GM12878 (cell line): ENCODE data around the gene NEK1. TPM values are rescaled to one million over a fixed set of nuclear protein-coding genes. Genes with fewer than 3 reads are reported as not detected.

Experiments used
- ATAC-seq: fragments of 200-7000 bp; cut with Tn5 transposase; 3 replicates; pipeline ENCODE4 v1.9.1; 2020; ENCODE audit warnings: mild to moderate bottlenecking, moderate library complexity
- BruUV-seq: library from RNA; stranded (reverse); fragments of 400-500 nt; replicated peaks from 2 replicates; lab custom pipeline; 2021; lab: Mats Ljungman, UMichigan
- CTCF ChIA-PET: fragments of 300-600 bp; sonication (Branson Sonifier 250); formaldehyde crosslinking; extraction: SDS; loops from one replicate; lab custom pipeline; 2021; ENCODE audit warnings: inconsistent platforms; lab: Yijun Ruan, JAX
- POLR2A ChIA-PET: fragments of 350-600 bp; formaldehyde crosslinking; extraction: SDS; loops from one replicate; lab custom pipeline; 2021; ENCODE audit warnings: inconsistent platforms; lab: Charles Lee
- RAD21 ChIA-PET: fragments of 300-600 bp; sonication (Branson Sonifier 250); formaldehyde crosslinking; loops from one replicate; lab custom pipeline; 2023; ENCODE audit warnings: antibody characterized with exemption; ENCODE audit not compliant: unreplicated experiment; lab: Charles Lee
- SMC1A ChIA-PET: fragments of 300-600 bp; sonication (Branson Sonifier 250); formaldehyde crosslinking; loops from one replicate; lab custom pipeline; 2023; ENCODE audit not compliant: unreplicated experiment, uncharacterized antibody; lab: Charles Lee
- DNase-seq: peaks from one replicate; pipeline ENCODE4 v3.0.0-alpha.2; 2011; ENCODE audit warnings: low read depth, low spot score
- FAIRE-seq: peaks from 3 replicates; lab custom pipeline; 2011; peaks lifted over from hg19 to GRCh38; lab: Jason Lieb, UNC
- H2AFZ ChIP-seq: 2 replicates; pipeline ENCODE4 v1.6.0; 2011; ENCODE audit warnings: low read depth, low read length, control low read depth; ENCODE audit not compliant: control insufficient read depth
- H3K27ac ChIP-seq: 2 replicates; pipeline ENCODE4 v1.5.1; 2011; ENCODE audit warnings: control low read depth; ENCODE audit not compliant: control insufficient read depth, insufficient read depth
- H3K27me3 ChIP-seq, 2 experiments: replicated peaks in 1 of 2; 2 replicates each; pipeline versions ENCODE4 v1.6.0 to v1.6.1; 2011; ENCODE audit warnings: low read length in 1 of 2; ENCODE audit not compliant: control insufficient read depth in 2 of 2, insufficient read depth in 2 of 2
- H3K36me3 ChIP-seq, 2 experiments: 2 replicates each; pipeline ENCODE4 v1.5.1; 2011; ENCODE audit warnings: low read length in 1 of 2; ENCODE audit not compliant: control insufficient read depth in 2 of 2, insufficient read depth in 2 of 2
- H3K4me1 ChIP-seq: 2 replicates; pipeline ENCODE4 v1.6.1; 2011; ENCODE audit warnings: mild to moderate bottlenecking, low read length, moderate library complexity, mixed read lengths; ENCODE audit not compliant: control insufficient read depth, insufficient read depth
- H3K4me2 ChIP-seq: 2 replicates; pipeline ENCODE4 v1.6.0; 2011; ENCODE audit warnings: control low read depth; ENCODE audit not compliant: control insufficient read depth, insufficient read depth
- H3K4me3 ChIP-seq: fragments of 200-600 bp; sonication (generic); 2 replicates; pipeline ENCODE4 v1.5.1; 2016
- H3K79me2 ChIP-seq: 2 replicates; pipeline ENCODE4 v1.6.0; 2011; ENCODE audit warnings: low read length; ENCODE audit not compliant: control insufficient read depth, insufficient read depth
- H3K9ac ChIP-seq: 2 replicates; pipeline ENCODE4 v1.8.0; 2011; ENCODE audit warnings: low read length, control low read depth, mixed read lengths; ENCODE audit not compliant: control insufficient read depth, insufficient read depth
- H3K9me3 ChIP-seq: replicated peaks from 3 replicates; pipeline ENCODE4 v1.5.1; 2011; ENCODE audit warnings: mild to moderate bottlenecking, low read length; ENCODE audit not compliant: control insufficient read depth, insufficient read depth
- H4K20me1 ChIP-seq: 2 replicates; pipeline ENCODE4 v1.6.0; 2011; ENCODE audit not compliant: control insufficient read depth, insufficient read depth
- CREB1 ChIP-seq: IDR thresholded peaks from 2 replicates; pipeline ENCODE4 v1.6.1; 2012; ENCODE audit warnings: low read depth, mild to moderate bottlenecking, inconsistent platforms
- HDAC6 ChIP-seq: fragments of 200-600 bp; sonication (generic); IDR thresholded peaks from one replicate; pipeline ENCODE4 v1.8.0; 2017; ENCODE audit warnings: antibody characterized with exemption; ENCODE audit not compliant: unreplicated experiment
- IKZF2 ChIP-seq, 2 experiments: fragments of 450-650 bp; IDR thresholded peaks; 2 replicates each; pipeline ENCODE4 v1.6.1; 2017; ENCODE audit warnings: mild to moderate bottlenecking in 2 of 2, moderate library complexity in 2 of 2
- MAX ChIP-seq: IDR thresholded peaks from 2 replicates; pipeline ENCODE4 v1.6.1; 2012; ENCODE audit warnings: low read depth, low read length, improper control_type of control experiment
- MEF2B ChIP-seq: fragments of 450-650 bp; IDR thresholded peaks from 2 replicates; pipeline ENCODE4 v1.6.1; 2018; ENCODE audit warnings: mild to moderate bottlenecking, moderate library complexity; ENCODE audit not compliant: partially characterized antibody, poor library complexity, severe bottlenecking
- MTA3 ChIP-seq: IDR thresholded peaks from 2 replicates; pipeline ENCODE4 v1.6.1; 2012; ENCODE audit warnings: low read length, inconsistent platforms, borderline replicate concordance
- PAX5 ChIP-seq: IDR thresholded peaks from 2 replicates; pipeline ENCODE4 v1.6.1; 2011; ENCODE audit warnings: low read depth, low read length, borderline replicate concordance
- POLR2A ChIP-seq: IDR thresholded peaks from 2 replicates; pipeline ENCODE4 v1.6.1; 2011; ENCODE audit warnings: low read depth, mild to moderate bottlenecking, low read length
- POLR2AphosphoS5 ChIP-seq: IDR thresholded peaks from 2 replicates; pipeline ENCODE4 v1.6.1; 2011; ENCODE audit warnings: mild to moderate bottlenecking, low read length, inconsistent platforms
- PRDM15 ChIP-seq: fragments of 450-650 bp; formaldehyde crosslinking; IDR thresholded peaks from 2 replicates; pipeline ENCODE4 v1.4.0; 2020; ENCODE audit warnings: mild to moderate bottlenecking, moderate library complexity
- SMAD1 ChIP-seq: fragments of 450-650 bp; IDR thresholded peaks from 2 replicates; pipeline ENCODE4 v1.6.1; 2018; ENCODE audit warnings: mild to moderate bottlenecking, low read depth; ENCODE audit not compliant: partially characterized antibody
- SMARCA5 ChIP-seq: fragments of 450-650 bp; IDR thresholded peaks from 2 replicates; pipeline ENCODE4 v1.6.1; 2017; ENCODE audit warnings: mild to moderate bottlenecking
- TARDBP ChIP-seq: IDR thresholded peaks from 2 replicates; pipeline ENCODE4 v1.6.1; 2016; ENCODE audit warnings: borderline replicate concordance
- ZNF687 ChIP-seq: fragments of 450-650 bp; IDR thresholded peaks from 2 replicates; pipeline ENCODE4 v1.6.1; 2017; ENCODE audit warnings: mild to moderate bottlenecking, moderate library complexity
- WGBS: methylation state at CpG from one replicate; pipeline ENCODE4 v1.1.6; 2016; ENCODE audit warnings: low lambda C conversion rate; ENCODE audit not compliant: insufficient replicate concordance, insufficient coverage; ENCODE audit errors: missing lambda C conversion rate; 5-methylcytosine and 5-hydroxymethylcytosine counted together
- in situ Hi-C: fragments of 300-500 bp; cut with MboI; formaldehyde crosslinking; loops from 9 replicates; pipeline ENCODE4 v1.14.3; 2018; ENCODE audit warnings: mixed read lengths
- intact Hi-C: fragments of 100-400 bp; cut with micrococcal nuclease; formaldehyde crosslinking; loops from one replicate; pipeline ENCODE4 v1.14.2; 2022; ENCODE audit not compliant: unreplicated experiment
- polyA plus RNA-seq, 11 experiments: library from polyadenylated mRNA; depleted of rRNA in 4 of 11; unstranded in 6 of 11; stranded (reverse) in 5 of 11; fragments of >200 nt; fragmentation: Nextera tagmentation in 4 of 11; fragmentation: Illumina TruSeq in 1 of 11; extraction: Ambion mirVana in 4 of 11; extraction: Trizol in 1 of 11; gene quantifications; 1 replicate in 1 of 11; 2 replicates in 10 of 11; pipeline versions ENCODE4 v1.2.1 to v1.2.3, GENCODE V29; 2011 to 2016; ENCODE audit warnings: inconsistent platforms in 2 of 11, missing spikeins in 2 of 11, low read depth in 1 of 11
- total RNA-seq, 4 experiments: library from RNA; depleted of rRNA in 3 of 4; stranded (reverse); fragments of >200 nt in 3 of 4; fragmentation: Illumina TruSeq in 1 of 4; extraction: Trizol in 1 of 4; gene quantifications; 2 replicates each; pipeline versions ENCODE4 v1.2.1 to v1.2.3, GENCODE V29; 2013 to 2021

The NEK1 gene
- total and polyA plus RNA-seq, 10 of the 15 experiments (the other 5 are each of a cell fraction or from before 2014, with no cell fraction given): 4.9 to 16.1 (median 7.5) TPM

- FAIRE-seq (no peak), DNase-seq (no peak), ATAC-seq (peak; percentile 22; the same call in 2 of the 3 replicates)
- H3K36me3 ChIP-seq: no peaks in the 10 kb centered on the region
- RAD21 ChIA-PET: interaction anchor here (1.4 to 4.9 kb wide), 4 partner anchors 9 to 80 kb away, joined by 3 to 32 read pairs (median 7); no protein-coding TSS in a partner anchor
- H2AFZ ChIP-seq: no peak overlapping the region
- WGBS: 47% methylated on average over 1 of the region's 1 CpG
- peaks cover 9% of the 10 kb centered on the region for H3K4me1 ChIP-seq
- H3K4me2 ChIP-seq: no peak overlapping the region
- POLR2A ChIA-PET: interaction anchor here (1.0 to 1.4 kb wide), 3 partner anchors 27 to 135 kb away, joined by 3 read pairs; no protein-coding TSS in a partner anchor
- H4K20me1 ChIP-seq: no peaks in the 10 kb centered on the region
- no peak overlapping the region for H3K4me3 ChIP-seq
- no peak overlapping the region for H3K27ac ChIP-seq
- SMC1A ChIA-PET: interaction anchor here (0.6 to 4.2 kb wide), 7 partner anchors 8 to 211 kb away, joined by 3 to 50 read pairs (median 4); no protein-coding TSS in a partner anchor
- no peak for TF ChIP-seq POLR2A
- no peak for TF ChIP-seq PRDM15 (CRISPR knock-in tag)
- TF ChIP-seq MEF2B: no peak
- no peak for TF ChIP-seq CREB1
- no peak for TF ChIP-seq HDAC6
- TF ChIP-seq MTA3: no peak
- TF ChIP-seq PAX5: no peak
- TF ChIP-seq SMARCA5: no peak
- TF ChIP-seq MAX: no peak
- no peak for TF ChIP-seq SMAD1
- no peak for TF ChIP-seq IKZF2 (IDR thresholded peaks at IDR 0.05)
- no peak for TF ChIP-seq POLR2AphosphoS5
- no peak for TF ChIP-seq ZNF687
- no peak for TF ChIP-seq TARDBP
- in situ Hi-C loops: no loop called here
- no peaks in the 10 kb centered on the region for H3K27me3 ChIP-seq
- H3K9me3 ChIP-seq: peaks cover 1% of the 10 kb centered on the region; the same call in 2 of the 3 replicates
- intact Hi-C loops: loop anchor here (5.0 kb wide), 2 partner anchors 193 to 308 kb away; no protein-coding TSS in a partner anchor
- BruUV-seq: no TSS peak
- no peak overlapping the region for H3K9ac ChIP-seq
- CTCF ChIA-PET: interaction anchor here (2.5 to 2.7 kb wide), 2 partner anchors 13 to 81 kb away, joined by 8 to 12 read pairs; no protein-coding TSS in a partner anchor
- H3K79me2 ChIP-seq: no peaks in the 10 kb centered on the region
Observed at GRCh38 chr4:169404960-169405359, 207.4 kb downstream of the NEK1 start.
